K562 (cell line): ENCODE measurements around the gene IL18RAP. TPM values are rescaled to one million over a fixed set of nuclear protein-coding genes. Genes with fewer than 3 reads are reported as not detected.

ENCODE experiments used
- ATAC-seq: fragments of 200-7000 bp; cut with Tn5 transposase; 3 replicates; pipeline ENCODE4 v1.9.1; 2020; ENCODE audit warnings: moderate library complexity
- BruUV-seq: library from RNA; stranded (reverse); fragments of 400-500 nt; replicated peaks from 2 replicates; lab custom pipeline; 2021; lab: Mats Ljungman, UMichigan
- CTCF ChIA-PET: fragments of 300-600 bp; formaldehyde crosslinking; extraction: SDS; loops from one replicate; lab custom pipeline; 2021; ENCODE audit warnings: low intra/inter-chr PET ratio; lab: Yijun Ruan, JAX
- POLR2A ChIA-PET: fragments of 300-600, 350-650 bp; sonication (Branson Sonifier 250); formaldehyde crosslinking; extraction: SDS; loops from one replicate; lab custom pipeline; 2021; ENCODE audit warnings: antibody characterized with exemption, inconsistent platforms; lab: Yijun Ruan, JAX
- DNase-seq, 4 experiments: peaks; one replicate each; pipeline versions ENCODE4 v3.0.0 to v3.0.0-alpha.2; 2011 to 2018; ENCODE audit warnings: low spot score in 3 of 4, mixed read lengths in 3 of 4; ENCODE audit errors: extremely low read depth in 1 of 4
- FAIRE-seq: peaks from 2 replicates; lab custom pipeline; 2011; peaks lifted over from hg19 to GRCh38; lab: Jason Lieb, UNC
- H2AFZ ChIP-seq: 2 replicates; pipeline ENCODE4 v1.6.0; 2011; ENCODE audit warnings: low read depth, low read length, control low read depth, inconsistent platforms
- H3K27ac ChIP-seq: fragments of 200-600 bp; 3 replicates; pipeline ENCODE4 v1.8.0; 2011; ENCODE audit warnings: low read depth, mild to moderate bottlenecking, control low read depth, inconsistent platforms, low read length, moderate library complexity, mixed read lengths; ENCODE audit errors: extremely low read depth
- H3K27me3 ChIP-seq, 2 experiments: fragments of 300-600 bp in 1 of 2; 2 replicates in 1 of 2; 3 replicates in 1 of 2; pipeline versions ENCODE4 v1.6.0 to v1.8.0; 2011; ENCODE audit warnings: inconsistent platforms in 2 of 2, low read length in 2 of 2, mild to moderate bottlenecking in 1 of 2, mixed read lengths in 1 of 2, moderate library complexity in 1 of 2; ENCODE audit not compliant: control insufficient read depth in 2 of 2, insufficient read depth in 2 of 2
- H3K36me3 ChIP-seq: fragments of 300-600 bp; 3 replicates; pipeline ENCODE4 v1.8.0; 2011; ENCODE audit warnings: mild to moderate bottlenecking, low read length, inconsistent platforms; ENCODE audit not compliant: control insufficient read depth, insufficient read depth
- H3K4me1 ChIP-seq, 2 experiments: fragments of 200-600 bp in 1 of 2; replicated peaks in 1 of 2; 2 replicates in 1 of 2; 3 replicates in 1 of 2; pipeline versions ENCODE4 v1.5.1 to v1.8.0; 2011; ENCODE audit warnings: inconsistent platforms in 2 of 2, low read length in 2 of 2, mild to moderate bottlenecking in 1 of 2, mixed read lengths in 1 of 2, moderate library complexity in 1 of 2; ENCODE audit not compliant: control insufficient read depth in 2 of 2, insufficient read depth in 2 of 2
- H3K4me2 ChIP-seq: 2 replicates; pipeline ENCODE4 v1.6.1; 2011; ENCODE audit warnings: low read length, control low read depth, inconsistent platforms, mixed read lengths; ENCODE audit not compliant: insufficient read depth
- H3K4me3 ChIP-seq: fragments of 200-600 bp; sonication (generic), shearing (Covaris generic); 2 replicates; pipeline ENCODE4 v1.5.1; 2016; ENCODE audit warnings: control low read depth, inconsistent platforms
- H3K79me2 ChIP-seq: fragments of 200-600 bp; 3 replicates; pipeline ENCODE4 v1.8.0; 2011; ENCODE audit warnings: low read length, inconsistent platforms; ENCODE audit not compliant: control insufficient read depth, insufficient read depth
- H3K9ac ChIP-seq, 2 experiments: 2 replicates each; pipeline versions ENCODE4 v1.6.0 to v1.6.1; 2011; ENCODE audit warnings: low read depth in 2 of 2, low read length in 2 of 2, control low read depth in 1 of 2, inconsistent platforms in 1 of 2, mild to moderate bottlenecking in 1 of 2, mixed read lengths in 1 of 2; ENCODE audit not compliant: insufficient read depth in 1 of 2
- H3K9me1 ChIP-seq: one replicate; pipeline ENCODE4 v1.6.0; 2011; ENCODE audit warnings: inconsistent platforms, mild to moderate bottlenecking, low read length, moderate library complexity; ENCODE audit not compliant: control insufficient read depth, insufficient read depth
- H3K9me3 ChIP-seq: replicated peaks from 2 replicates; pipeline ENCODE4 v1.5.1; 2011; ENCODE audit warnings: low read depth, low read length, inconsistent platforms; ENCODE audit not compliant: control insufficient read depth, insufficient read depth
- H4K20me1 ChIP-seq: replicated peaks from 2 replicates; pipeline ENCODE4 v1.6.1; 2011; ENCODE audit warnings: low read length, inconsistent platforms, mixed read lengths; ENCODE audit not compliant: control insufficient read depth, insufficient read depth
- CBX3 ChIP-seq, 2 experiments: IDR thresholded peaks; 1 replicate in 1 of 2; 2 replicates in 1 of 2; pipeline ENCODE4 v1.6.1; 2012; ENCODE audit warnings: inconsistent platforms in 2 of 2, low read length in 2 of 2, borderline replicate concordance in 1 of 2, control low read depth in 1 of 2
- ELF1 ChIP-seq: fragments of 200-800 bp; sonication (Bioruptor generic); IDR thresholded peaks from 2 replicates; pipeline ENCODE4 v1.6.1; 2016; ENCODE audit warnings: missing genetic modification characterization, missing compliant biosample characterization
- FOXP4 ChIP-seq: sonication (generic); formaldehyde crosslinking; IDR thresholded peaks from 2 replicates; pipeline ENCODE4 v1.8.0; 2022; ENCODE audit warnings: mild to moderate bottlenecking, missing genetic modification reagents, borderline replicate concordance
- XRCC3 ChIP-seq: fragments of 450-650 bp; IDR thresholded peaks from 2 replicates; pipeline ENCODE4 v1.6.1; 2017; ENCODE audit warnings: mild to moderate bottlenecking, moderate library complexity
- ZHX1 ChIP-seq: fragments of 150-350 bp; conservative IDR thresholded peaks from 2 replicates; pipeline ENCODE4 v1.6.1; 2014; ENCODE audit warnings: low read length
- ZNF121 ChIP-seq: sonication (generic); formaldehyde crosslinking; conservative IDR thresholded peaks from 2 replicates; pipeline ENCODE4 v1.8.0; 2022; ENCODE audit warnings: missing genetic modification reagents
- ZNF561 ChIP-seq: fragments of 450-650 bp; formaldehyde crosslinking; conservative IDR thresholded peaks from 2 replicates; pipeline ENCODE4 v1.4.0; 2020; ENCODE audit warnings: mild to moderate bottlenecking, moderate library complexity
- WGBS: fragments of 100-300 bp; shearing (Covaris generic); methylation state at CpG from one replicate; pipeline ENCODE4 v1.1.6; 2016; ENCODE audit warnings: low coverage, mixed read lengths; ENCODE audit not compliant: insufficient coverage; ENCODE audit errors: missing lambda C conversion rate; 5-methylcytosine and 5-hydroxymethylcytosine counted together
- in situ Hi-C: fragments of 300-500 bp; cut with MboI; formaldehyde crosslinking; loops from 4 replicates; pipeline ENCODE4 v1.15.0; 2018; ENCODE audit warnings: inconsistent platforms, mixed read lengths
- intact Hi-C: fragments of 100-400 bp; cut with micrococcal nuclease; formaldehyde crosslinking; loops from 2 replicates; pipeline ENCODE4 v1.14.2; 2022
- polyA plus RNA-seq, 8 experiments: library from polyadenylated mRNA; depleted of rRNA in 4 of 8; stranded (reverse) in 5 of 8; unstranded in 3 of 8; fragments of >200 nt; fragmentation: Nextera tagmentation in 2 of 8; fragmentation: Illumina TruSeq in 1 of 8; extraction: Ambion mirVana in 2 of 8; extraction: Trizol in 1 of 8; gene quantifications; 2 replicates each; pipeline versions ENCODE4 v1.2.1 to v1.2.3, GENCODE V29; 2011 to 2014; ENCODE audit warnings: inconsistent platforms in 1 of 8, missing spikeins in 1 of 8
- total RNA-seq, 7 experiments: library from RNA; depleted of rRNA in 6 of 7; stranded (reverse); fragments of >200 nt in 6 of 7; fragmentation: Illumina TruSeq in 2 of 7; extraction: Trizol in 2 of 7; gene quantifications; 2 replicates each; pipeline versions ENCODE4 v1.2.1 to v1.2.3, GENCODE V29; 2011 to 2021; ENCODE audit warnings: low replicate concordance in 1 of 7

Gene IL18RAP
- total and polyA plus RNA-seq, 9 of the 15 experiments (the other 6 are each of a cell fraction or from before 2014, with no cell fraction given) = 1.1 to 20.5 (median 5.8) TPM

GRCh38 chr2:102461188-102461587, 38.2 kb downstream of the IL18RAP start:
- no peaks in the 10 kb centered on the region for H3K4me1 ChIP-seq
- POLR2A ChIA-PET = no interaction called here

More at GRCh38 chr2:102461188-102461587, 38.2 kb downstream of the IL18RAP start:
- no peak for FAIRE-seq
- no peaks in the 10 kb centered on the region for H4K20me1 ChIP-seq
- no peak overlapping the region for H2AFZ ChIP-seq
- no peak overlapping the region for H3K27ac ChIP-seq
- in situ Hi-C loops = no loop called here
- no peaks in the 10 kb centered on the region for H3K9me3 ChIP-seq
- H3K9ac ChIP-seq = no peak overlapping the region
- no peaks in the 10 kb centered on the region for H3K9me1 ChIP-seq
- H3K4me3 ChIP-seq = no peak overlapping the region
- no peak for ATAC-seq
- BruUV-seq = no TSS peak
- no peak for DNase-seq
- intact Hi-C loops = loop anchor here (5.0 kb wide), 1 partner anchor 104 kb away; the partner anchor contains the start of gene IL18R1
- no peaks in the 10 kb centered on the region for H3K36me3 ChIP-seq
- CTCF ChIA-PET = no interaction called here
- no peaks in the 10 kb centered on the region for H3K79me2 ChIP-seq
- no peak overlapping the region for H3K4me2 ChIP-seq
- H3K27me3 ChIP-seq = peaks cover 5 to 7% of the 10 kb centered on the region in 2 experiments; a peak in 3 of 5 replicates
- 3% methylated on average over 6 of the region's 6 CpGs for WGBS
- TF ChIP-seq ELF1 (tag) = no peak
- TF ChIP-seq FOXP4 = no peak
- no peak for TF ChIP-seq CBX3 (IDR thresholded peaks at IDR 0.05; ENCODE audit: borderline replicate concordance in 1 of 2, low read length in 2 of 2)
- no peak for TF ChIP-seq ZHX1
- TF ChIP-seq XRCC3 = no peak
- no peak for TF ChIP-seq ZNF561 (CRISPR knock-in tag)
- TF ChIP-seq ZNF121 (CRISPR knock-in tag) = no peak
